K562 (cell line): ENCODE data around the gene SLC5A5. TPM values are rescaled to one million over a fixed set of nuclear protein-coding genes. Genes with fewer than 3 reads are reported as not detected.

Source experiments
- ATF3 ChIP-seq, 2 experiments: fragments of 450-650 bp in 1 of 2; sonication (generic) in 1 of 2; formaldehyde crosslinking in 1 of 2; IDR thresholded peaks in 1 of 2; conservative IDR thresholded peaks in 1 of 2; 2 replicates each; pipeline versions ENCODE4 v1.6.1 to v1.8.1; 2016 to 2023; ENCODE audit warnings: mild to moderate bottlenecking in 2 of 2, moderate library complexity in 2 of 2, inconsistent platforms in 1 of 2, missing genetic modification reagents in 1 of 2
- BRF2 ChIP-seq: IDR thresholded peaks from 3 replicates; pipeline ENCODE4 v1.6.1; 2011; ENCODE audit warnings: borderline replicate concordance, mild to moderate bottlenecking; ENCODE audit not compliant: insufficient read length, insufficient read depth
- FOXO4 ChIP-seq: fragments of 450-650 bp; formaldehyde crosslinking; IDR thresholded peaks from 2 replicates; pipeline ENCODE4 v1.4.0; 2020; ENCODE audit warnings: mild to moderate bottlenecking, moderate library complexity
- GTF2A2 ChIP-seq: IDR thresholded peaks from 2 replicates; pipeline ENCODE4 v1.6.1; 2016; ENCODE audit warnings: mild to moderate bottlenecking, missing genetic modification characterization, missing compliant biosample characterization
- HEY1 ChIP-seq: fragments of 250-450 bp; sonication (Bioruptor Pico); IDR thresholded peaks from 2 replicates; pipeline ENCODE4 v1.5.0; 2020; ENCODE audit warnings: mild to moderate bottlenecking, moderate library complexity, borderline replicate concordance
- HOXB6 ChIP-seq: fragments of 250-450 bp; sonication (Bioruptor Pico); IDR thresholded peaks from 2 replicates; pipeline ENCODE4 v1.5.1; 2022; ENCODE audit warnings: mild to moderate bottlenecking, borderline replicate concordance
- IRF1 ChIP-seq: sonication (generic); formaldehyde crosslinking; IDR thresholded peaks from 2 replicates; pipeline ENCODE4 v1.8.0; 2022; ENCODE audit warnings: missing genetic modification reagents, mild to moderate bottlenecking, borderline replicate concordance
- MAX ChIP-seq: sonication (generic); formaldehyde crosslinking; IDR thresholded peaks from 2 replicates; pipeline ENCODE4 v1.9.0; 2022; ENCODE audit warnings: mild to moderate bottlenecking, missing genetic modification reagents
- MCM2 ChIP-seq: fragments of 450-650 bp; IDR thresholded peaks from 2 replicates; pipeline ENCODE4 v1.6.1; 2017; ENCODE audit warnings: low read depth, mild to moderate bottlenecking
- PHF20 ChIP-seq: fragments of 450-650 bp; IDR thresholded peaks from 2 replicates; pipeline ENCODE4 v1.6.1; 2018; ENCODE audit not compliant: partially characterized antibody
- RBFOX2 ChIP-seq: fragments of 200-400 bp; formaldehyde crosslinking; IDR thresholded peaks from 2 replicates; pipeline ENCODE4 v1.6.1; 2017; ENCODE audit warnings: low read depth, mild to moderate bottlenecking, low read length, moderate library complexity
- SIX5 ChIP-seq, 2 experiments: IDR thresholded peaks; 2 replicates each; pipeline ENCODE4 v1.6.1; 2011; ENCODE audit warnings: low read length in 2 of 2, borderline replicate concordance in 1 of 2, low read depth in 1 of 2, mild to moderate bottlenecking in 1 of 2, moderate library complexity in 1 of 2; ENCODE audit not compliant: insufficient read depth in 1 of 2
- SMARCA5 ChIP-seq: fragments of 450-650 bp; IDR thresholded peaks from 2 replicates; pipeline ENCODE4 v1.6.1; 2016
- TRIM25 ChIP-seq: fragments of 450-650 bp; IDR thresholded peaks from 2 replicates; pipeline ENCODE4 v1.7.0; 2016; ENCODE audit warnings: borderline replicate concordance
- ZFP91 ChIP-seq: sonication (generic); formaldehyde crosslinking; IDR thresholded peaks from 2 replicates; pipeline ENCODE4 v1.8.0; 2022; ENCODE audit warnings: mild to moderate bottlenecking, missing genetic modification reagents
- ZFX ChIP-seq: sonication (generic); formaldehyde crosslinking; IDR thresholded peaks from 2 replicates; pipeline ENCODE4 v1.8.0; 2022; ENCODE audit warnings: mild to moderate bottlenecking, missing genetic modification reagents, moderate library complexity
- ZNF274 ChIP-seq: IDR thresholded peaks from 2 replicates; pipeline ENCODE4 v1.6.1; 2011; ENCODE audit warnings: low read depth, mild to moderate bottlenecking, low read length, moderate library complexity, borderline replicate concordance
- ZNF282 ChIP-seq: sonication (generic); formaldehyde crosslinking; IDR thresholded peaks from 2 replicates; pipeline ENCODE4 v1.8.1; 2023; ENCODE audit warnings: missing genetic modification reagents
- polyA plus RNA-seq, 8 experiments: library from polyadenylated mRNA; depleted of rRNA in 4 of 8; stranded (reverse) in 5 of 8; unstranded in 3 of 8; fragments of >200 nt; fragmentation: Nextera tagmentation in 2 of 8; fragmentation: Illumina TruSeq in 1 of 8; extraction: Ambion mirVana in 2 of 8; extraction: Trizol in 1 of 8; gene quantifications; 2 replicates each; pipeline versions ENCODE4 v1.2.1 to v1.2.3, GENCODE V29; 2011 to 2014; ENCODE audit warnings: inconsistent platforms in 1 of 8, missing spikeins in 1 of 8
- total RNA-seq, 7 experiments: library from RNA; depleted of rRNA in 6 of 7; stranded (reverse); fragments of >200 nt in 6 of 7; fragmentation: Illumina TruSeq in 2 of 7; extraction: Trizol in 2 of 7; gene quantifications; 2 replicates each; pipeline versions ENCODE4 v1.2.1 to v1.2.3, GENCODE V29; 2011 to 2021; ENCODE audit warnings: low replicate concordance in 1 of 7

The SLC5A5 gene
- total and polyA plus RNA-seq, 9 of the 15 experiments (the other 6 are each of a cell fraction or from before 2014, with no cell fraction given): 0.10 to 0.73 (median 0.23) TPM

- TF ChIP-seq FOXO4 (peak; percentile 84; the same call in 1 of the 2 replicates), SMARCA5 (no peak), ZFX (CRISPR knock-in tag) (peak; percentile 91), ZNF282 (CRISPR knock-in tag) (no peak), MCM2 (no peak), HOXB6 (no peak), BRF2 (no peak), ZNF274 (no peak), ATF3 (IDR thresholded peaks at IDR 0.05) (peak; percentile 99), ATF3 (CRISPR knock-in tag; conservative IDR thresholded peaks at IDR 0.05) (no peak), SIX5 (IDR thresholded peaks at IDR 0.05; ENCODE audit: borderline replicate concordance in 1 of 2, insufficient read depth in 1 of 2, low read depth in 1 of 2, low read length in 2 of 2) (peak; percentile 66 to 69), GTF2A2 (tag) (no peak), MAX (CRISPR knock-in tag) (peak; percentile 98), RBFOX2 (peak; percentile 90), HEY1 (CRISPR knock-in tag) (no peak), TRIM25 (no peak), PHF20 (peak; percentile 89), ZFP91 (no peak), IRF1 (CRISPR knock-in tag) (no peak)
Observed at GRCh38 chr19:17932485-17933338, 61.0 kb downstream of the SLC5A5 start, which contains the start of gene CCDC124 (continued).
